ENCODE data around the gene MTTP.
"Not testable (repeated sequence)": the region's sequence is repeated elsewhere in the genome, so short reads cannot be mapped to it uniquely, and the experiment has no call there.

Gene MTTP

DNA sequence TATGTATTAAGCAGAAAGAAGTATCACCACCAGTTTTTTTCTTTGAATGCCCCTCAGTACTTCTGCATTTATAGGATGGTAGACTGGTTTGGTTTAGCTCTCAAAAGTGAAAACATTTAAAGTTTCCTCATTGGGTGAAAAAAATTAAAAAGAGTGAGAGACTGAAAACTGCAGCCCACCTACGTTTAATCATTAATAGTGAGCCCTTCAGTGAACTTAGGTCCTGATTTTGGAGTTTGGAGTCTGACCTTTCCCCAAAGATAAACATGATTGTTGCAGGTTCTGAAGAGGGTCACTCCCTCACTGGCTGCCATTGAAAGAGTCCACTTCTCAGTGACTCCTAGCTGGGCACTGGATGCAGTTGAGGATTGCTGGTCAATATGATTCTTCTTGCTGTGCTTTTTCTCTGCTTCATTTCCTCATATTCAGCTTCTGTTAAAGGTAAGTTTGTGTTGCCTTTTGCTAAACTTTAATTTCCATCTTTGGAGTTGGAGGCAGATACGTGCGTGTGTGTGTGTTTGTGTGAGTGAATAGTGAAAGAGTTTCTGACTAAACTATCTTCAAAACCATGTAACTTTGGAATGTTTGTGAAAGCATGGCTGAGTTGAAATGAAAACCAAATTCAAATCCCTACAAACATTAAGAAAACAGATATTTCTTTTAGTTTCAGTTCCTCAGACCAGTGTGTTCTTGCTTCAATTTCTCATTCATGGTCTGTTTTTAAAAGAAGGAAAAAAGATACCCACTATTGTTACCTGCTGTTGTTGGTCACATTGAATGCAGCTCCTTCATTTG is at the start of gene MTTP:
MTTP (plus strand) TSS at position 295 of the 795 bp plus-strand sequence; CDS start at position 381, 86 bp downstream.
- no peak for DNase-seq (ENCODE audit: low read depth in 2 of 2)

DNA sequence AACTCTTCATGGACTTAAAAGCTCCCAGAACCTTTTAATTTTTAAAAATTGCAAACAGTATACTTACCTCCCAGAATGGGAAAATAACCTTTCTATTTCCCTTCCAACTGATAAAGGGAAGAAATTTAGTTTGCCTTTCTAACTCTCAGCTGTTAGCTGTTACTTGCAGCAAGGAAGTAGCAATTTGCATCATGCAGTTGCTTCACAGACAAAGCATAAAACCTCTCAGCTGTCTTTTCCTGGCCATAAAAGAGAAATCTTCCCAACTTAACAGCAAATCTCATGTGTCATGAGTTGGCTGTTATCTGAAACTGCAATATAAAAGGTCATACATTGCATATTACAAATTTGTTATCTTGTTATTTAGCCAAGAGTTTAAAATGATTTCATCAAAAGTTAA is 45.4 kb upstream of the MTTP start:
- DNase-seq (ENCODE audit: low read depth in 2 of 2), result no peak

DNA sequence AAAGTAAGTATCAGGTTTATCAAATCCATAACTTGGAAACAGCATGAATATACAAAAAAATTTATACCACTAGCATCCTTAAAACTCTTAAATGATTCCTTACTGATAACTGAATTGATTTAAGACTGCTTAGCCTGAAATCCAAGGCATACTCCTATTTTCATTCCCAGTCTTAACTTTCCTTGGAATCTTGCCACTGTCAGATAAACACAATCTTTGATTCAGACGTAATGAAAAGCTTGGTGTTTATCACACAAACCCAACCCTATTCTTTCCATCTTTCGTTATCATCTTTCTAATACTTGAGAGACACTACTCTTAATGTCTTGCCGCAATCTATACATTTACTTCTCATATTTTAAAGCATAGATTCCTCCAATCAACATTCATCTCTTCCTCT is 44.7 kb upstream of the MTTP start:
- DNase-seq (ENCODE audit: low read depth in 2 of 2), result no peak

DNA sequence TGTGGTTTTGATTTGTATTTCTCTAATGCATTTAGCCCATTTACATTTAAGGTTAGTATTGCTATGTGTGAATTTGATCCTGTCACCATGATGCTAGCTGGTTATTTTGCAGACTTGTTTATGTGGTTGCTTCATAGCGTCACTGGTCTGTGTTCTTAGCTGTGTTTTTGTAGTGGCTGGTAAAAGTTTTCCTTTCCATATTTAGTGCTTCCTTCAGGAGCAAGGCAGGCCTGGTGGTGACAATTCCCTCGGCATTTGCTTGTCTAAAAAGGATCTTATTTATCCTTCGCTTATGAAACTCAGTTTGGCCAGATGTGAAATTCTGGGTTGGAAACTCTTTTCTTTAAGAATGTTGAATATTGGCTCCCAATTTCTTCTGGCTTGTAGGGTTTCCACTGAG is 39.9 kb upstream of the MTTP start:
- not testable (repeated sequence) for DNase-seq (ENCODE audit: low read depth in 2 of 2)

- DNase-seq (ENCODE audit: low read depth in 2 of 2), result no peak
Measured at GRCh38 chr4:99536271-99536670, 38.4 kb upstream of the MTTP start.

DNA sequence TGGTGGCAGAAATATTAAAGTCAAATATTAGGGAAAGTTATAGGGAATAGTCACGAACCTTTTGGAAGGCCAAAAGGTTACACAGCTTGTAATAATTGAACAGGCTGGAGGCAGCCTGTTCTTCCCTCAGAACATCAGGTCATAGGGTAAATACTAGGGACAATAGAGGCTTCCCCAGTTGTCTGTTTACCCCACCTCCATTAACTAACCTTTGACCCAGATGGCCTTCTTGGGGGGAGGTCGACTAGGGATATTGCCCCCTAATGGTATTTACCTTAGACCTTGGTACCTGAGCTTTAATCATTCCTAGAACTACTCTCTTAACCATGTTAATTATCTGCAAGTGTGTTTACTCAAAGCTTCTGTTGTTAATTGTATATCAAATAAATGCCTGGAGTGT is 37.8 kb upstream of the MTTP start:
- no peak for DNase-seq (ENCODE audit: low read depth in 2 of 2)

DNA sequence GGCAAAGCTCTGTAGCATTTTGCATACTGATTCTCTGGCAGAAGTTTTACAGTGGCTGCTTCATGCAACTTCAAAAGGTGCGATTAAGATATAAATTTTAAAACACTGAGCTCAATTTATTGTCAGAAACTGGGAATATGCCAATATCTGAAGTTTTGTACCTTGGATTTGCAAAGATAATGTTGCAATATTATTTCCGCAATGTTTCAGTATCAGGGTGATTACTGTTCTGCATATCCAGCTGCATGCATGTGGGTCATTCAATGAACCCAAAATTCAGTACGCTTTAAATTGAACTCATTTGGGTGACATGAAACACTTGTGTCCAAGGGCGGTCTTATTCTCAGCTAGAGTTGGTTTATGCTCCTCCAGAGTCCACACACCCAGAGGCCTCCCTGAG is 37.0 kb upstream of the MTTP start:
- DNase-seq (ENCODE audit: low read depth in 2 of 2), result no peak

DNA sequence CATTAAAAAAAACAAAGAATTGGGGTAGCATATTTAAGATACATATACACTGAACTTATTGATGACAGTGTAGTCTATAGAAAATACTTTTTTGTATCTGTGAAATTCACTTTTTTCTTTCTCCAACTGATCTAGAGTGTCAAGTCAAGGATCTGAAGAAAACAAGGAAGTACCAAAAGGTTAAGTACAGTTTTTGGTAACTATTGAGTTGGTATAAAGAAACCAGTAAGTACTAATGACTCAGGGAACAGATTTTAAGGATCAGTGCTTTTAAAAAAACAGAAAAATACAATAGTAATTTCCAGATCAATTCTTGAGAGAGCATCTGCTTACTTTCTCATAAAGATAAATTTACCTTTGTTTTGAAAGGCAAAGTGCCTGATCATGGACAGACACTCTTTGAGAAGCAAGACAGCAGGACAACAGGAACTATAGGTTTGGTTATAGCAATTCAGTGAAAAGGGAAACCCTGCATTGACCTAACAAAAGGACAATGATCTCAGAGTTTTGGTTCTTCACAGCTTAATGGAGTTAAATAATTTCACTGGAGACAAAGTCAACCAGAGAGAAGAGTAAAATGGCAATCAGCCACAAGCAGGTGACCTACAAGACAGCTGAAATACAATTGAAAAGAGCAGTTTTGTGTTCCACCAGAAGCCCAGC is 34.2 kb upstream of the MTTP start:
- DNase-seq (ENCODE audit: low read depth in 2 of 2), result no peak

DNA sequence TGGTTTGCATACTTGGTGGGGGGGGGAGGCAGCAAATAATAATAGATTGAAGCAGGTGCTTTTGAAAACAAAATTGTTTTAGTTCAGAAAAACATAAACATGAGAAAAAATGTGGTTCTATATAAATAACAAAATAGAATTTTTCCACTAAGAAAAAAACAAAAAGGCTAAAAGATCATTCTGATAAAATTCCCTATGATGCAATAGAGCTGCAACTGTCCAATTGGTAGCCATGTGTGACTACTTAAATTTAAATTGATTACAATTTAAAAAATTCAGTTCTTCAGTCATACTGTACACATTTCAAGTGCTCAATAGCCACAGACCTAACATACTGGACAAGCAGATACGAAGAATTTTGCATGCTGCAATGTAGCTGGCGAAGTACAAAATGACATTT is 21.8 kb upstream of the MTTP start:
- DNase-seq (ENCODE audit: low read depth in 2 of 2), result no peak

- DNase-seq (ENCODE audit: low read depth in 2 of 2), result peak; percentile 86 to 93
Measured at GRCh38 chr4:99563310-99564186, 11.1 kb upstream of the MTTP start, which contains the start of gene TRMT10A. TSS of gene TRMT10A (minus strand) at chr4:99564039. CDS start at chr4:99559338, 4,701 bp downstream.

GRCh38 chr4:99564921-99565320 is 9.7 kb upstream of the MTTP start:
- DNase-seq (ENCODE audit: low read depth in 2 of 2), result no peak

DNA sequence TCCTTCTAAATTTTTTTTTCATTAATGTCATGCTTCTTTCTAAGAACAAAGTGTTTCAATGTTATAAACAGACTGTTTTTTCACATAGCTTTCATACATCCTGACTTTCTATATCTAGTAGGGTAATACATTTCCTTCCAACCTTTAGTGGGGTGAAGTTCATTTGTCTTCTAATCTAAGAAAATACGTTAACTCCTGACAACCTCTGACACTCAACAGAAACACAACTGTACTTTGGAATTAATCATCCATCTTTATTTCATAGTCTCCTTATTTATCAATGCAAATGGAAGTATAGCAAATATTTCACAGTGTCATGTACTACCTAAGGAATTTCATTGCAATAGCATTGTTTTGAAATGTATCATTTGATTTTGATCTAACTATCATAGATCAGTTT is 2.7 kb upstream of the MTTP start:
- no peak for DNase-seq (ENCODE audit: low read depth in 2 of 2)

DNA sequence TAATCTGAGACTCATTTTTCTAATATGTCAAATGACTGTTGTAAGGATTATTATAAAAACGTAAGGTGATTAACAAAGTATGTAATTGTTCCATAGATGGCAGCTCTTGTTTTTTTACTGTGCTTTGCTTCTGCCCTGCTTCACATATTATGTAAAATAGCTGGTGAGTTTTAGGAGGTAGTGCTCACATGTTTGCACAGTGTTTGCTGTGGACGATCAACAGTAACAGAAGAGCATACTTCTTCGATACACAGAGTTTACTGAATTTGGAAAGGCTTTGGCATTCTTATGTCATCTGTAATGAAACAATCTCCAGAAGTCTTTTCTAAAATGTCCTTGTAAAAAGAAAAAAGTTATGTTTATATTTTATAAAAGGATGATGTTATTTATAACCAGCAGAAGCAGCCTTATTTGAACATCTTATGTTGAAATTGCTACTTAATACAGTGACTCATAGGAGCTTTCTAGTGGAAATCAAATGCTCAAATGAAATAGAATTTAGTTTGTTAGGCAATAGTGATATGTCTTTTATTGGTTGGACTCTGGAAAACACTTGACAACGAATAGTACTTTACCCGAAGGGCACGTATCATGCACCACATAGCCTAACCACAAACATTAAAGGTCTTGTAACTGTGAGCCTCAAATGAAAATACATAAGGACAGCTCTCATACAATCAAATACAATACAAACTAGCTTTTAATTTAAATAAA is 1.9 kb upstream of the MTTP start:
- DNase-seq (ENCODE audit: low read depth in 2 of 2), result no peak

GRCh38 chr4:99573735-99574368 is 772 bp upstream of the MTTP start:
- DNase-seq (ENCODE audit: low read depth in 2 of 2), result no peak

DNA sequence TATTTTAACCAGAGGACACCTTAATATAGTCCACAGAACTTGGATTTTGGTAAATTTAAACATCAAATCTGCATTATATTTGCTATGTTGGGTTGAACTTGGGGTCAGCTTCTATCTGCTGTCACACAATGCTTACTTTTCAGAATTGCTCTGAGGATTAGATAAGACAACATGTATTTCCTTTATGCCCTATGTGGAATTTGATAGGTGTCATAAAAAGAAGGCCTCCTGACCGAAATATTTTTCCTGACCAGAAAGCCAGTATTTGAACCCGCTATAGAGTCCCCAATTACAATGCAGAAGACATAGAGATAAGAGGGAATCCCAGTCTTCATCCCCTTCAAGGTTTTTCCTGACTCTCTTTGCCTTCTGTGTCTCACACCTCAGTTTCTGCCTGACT is 4.1 kb downstream of the MTTP start:
- DNase-seq (ENCODE audit: low read depth in 2 of 2), result no peak

GRCh38 chr4:99585516-99585915 is 10.9 kb downstream of the MTTP start:
- DNase-seq (ENCODE audit: low read depth in 2 of 2), result no peak

DNA sequence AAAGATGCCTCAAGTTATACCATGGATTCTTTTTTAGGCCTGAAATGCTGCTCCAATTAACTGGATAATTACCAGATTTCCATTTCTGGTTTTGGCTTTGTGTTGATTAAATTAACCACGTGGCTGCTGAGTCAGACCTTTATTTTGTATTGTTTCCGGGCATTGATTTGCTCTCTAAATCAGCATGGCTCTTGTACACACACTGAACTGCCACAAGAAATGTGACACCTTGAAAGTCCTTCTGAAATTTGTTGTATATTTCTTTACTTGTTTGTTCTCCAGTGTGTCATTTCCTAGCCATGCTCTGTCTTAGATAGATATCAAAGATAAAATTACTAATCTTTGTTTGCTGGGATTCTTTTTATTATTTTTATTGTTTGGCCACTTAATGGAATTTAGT is 11.7 kb downstream of the MTTP start:
- no peak for DNase-seq (ENCODE audit: low read depth in 2 of 2)

DNA sequence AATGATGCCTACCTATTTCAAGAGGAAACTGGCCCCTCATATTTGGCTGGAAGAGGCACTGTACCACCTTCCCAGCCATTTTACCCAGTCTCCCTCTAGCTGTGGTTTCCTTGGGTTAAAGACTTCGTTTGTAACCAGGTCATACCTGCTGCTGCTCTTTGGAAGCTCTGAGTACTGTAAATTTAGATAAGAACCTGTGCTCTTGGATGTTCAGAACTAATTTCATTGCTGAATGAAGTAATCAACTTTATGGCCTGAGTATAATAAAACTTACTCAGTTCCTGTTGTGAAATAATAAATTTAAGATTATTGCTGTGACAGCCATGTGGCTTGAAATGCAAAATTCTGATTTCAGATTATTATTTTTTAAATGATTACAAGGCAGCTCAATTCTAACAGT is 12.2 kb downstream of the MTTP start:
- DNase-seq (ENCODE audit: low read depth in 2 of 2), result no peak

GRCh38 chr4:99587309-99587708 is 12.7 kb downstream of the MTTP start:
- DNase-seq (ENCODE audit: low read depth in 2 of 2), result no peak

GRCh38 chr4:99587803-99588202 is 13.2 kb downstream of the MTTP start:
- no peak for DNase-seq (ENCODE audit: low read depth in 2 of 2)

GRCh38 chr4:99591757-99592156 is 17.1 kb downstream of the MTTP start:
- no peak for DNase-seq (ENCODE audit: low read depth in 2 of 2)
